Neural cell (in vitro differentiated cells): Measurements from ENCODE around the gene REEP1. TPM values are rescaled to one million over a fixed set of nuclear protein-coding genes. Genes with fewer than 3 reads are reported as not detected.

Source experiments
- H2AFZ ChIP-seq: fragments of 200-600, 300-800 bp; sonication (generic), shearing (Covaris generic); 2 replicates; pipeline ENCODE4 v1.6.0; 2014; ENCODE audit warnings: low read depth, mild to moderate bottlenecking, antibody characterized with exemption, low read length, moderate library complexity
- H3F3A ChIP-seq: fragments of 200-600 bp; shearing (Covaris generic); 2 replicates; pipeline ENCODE4 v1.6.1; 2016; ENCODE audit warnings: mild to moderate bottlenecking, moderate library complexity, mixed read lengths, antibody characterized with exemption, low read length; ENCODE audit not compliant: insufficient read depth, poor library complexity, severe bottlenecking
- H3K27ac ChIP-seq: fragments of 200-600, 300-800 bp; sonication (generic), shearing (Covaris generic); 2 replicates; pipeline ENCODE4 v1.5.1; 2014; ENCODE audit warnings: mild to moderate bottlenecking, low read length, moderate library complexity
- H3K27me3 ChIP-seq: fragments of 300-800, 200-600 bp; sonication (generic), shearing (Covaris generic); 2 replicates; pipeline ENCODE4 v1.6.0; 2014; ENCODE audit warnings: mild to moderate bottlenecking, low read depth, low read length, moderate library complexity; ENCODE audit not compliant: insufficient read depth
- H3K36me3 ChIP-seq: fragments of 300-800, 200-600 bp; sonication (generic), shearing (Covaris generic); 2 replicates; pipeline ENCODE4 v1.5.1; 2014; ENCODE audit warnings: mild to moderate bottlenecking, antibody characterized with exemption, low read length, moderate library complexity; ENCODE audit not compliant: insufficient read depth
- H3K4me2 ChIP-seq: fragments of 300-800, 200-600 bp; sonication (generic), shearing (Covaris generic); 2 replicates; pipeline ENCODE4 v1.6.0; 2014; ENCODE audit warnings: mild to moderate bottlenecking, low read length
- H3K4me3 ChIP-seq: fragments of 300-800, 200-600 bp; sonication (generic), shearing (Covaris generic); 2 replicates; pipeline ENCODE4 v1.5.1; 2014; ENCODE audit warnings: mild to moderate bottlenecking, low read length, moderate library complexity
- H3K79me2 ChIP-seq: fragments of 200-600 bp; shearing (Covaris generic); replicated peaks from 2 replicates; pipeline ENCODE4 v1.6.0; 2014; ENCODE audit warnings: mild to moderate bottlenecking, low read length, moderate library complexity; ENCODE audit not compliant: insufficient read depth
- H3K9ac ChIP-seq: fragments of 300-800, 200-600 bp; sonication (generic), shearing (Covaris generic); 2 replicates; pipeline ENCODE4 v1.6.1; 2016; ENCODE audit warnings: mild to moderate bottlenecking, low read length, mixed read lengths
- H3K9me2 ChIP-seq: fragments of 200-600 bp; shearing (Covaris generic); 2 replicates; pipeline ENCODE4 v1.6.1; 2016; ENCODE audit warnings: mild to moderate bottlenecking, low read length, mixed read lengths; ENCODE audit not compliant: insufficient read depth
- H3K9me3 ChIP-seq: fragments of 200-600, 300-800 bp; sonication (generic), shearing (Covaris generic); 2 replicates; pipeline ENCODE4 v1.6.1; 2016; ENCODE audit warnings: mild to moderate bottlenecking, mixed run types, low read length, moderate library complexity, mixed read lengths
- H4K20me1 ChIP-seq: fragments of 200-600 bp; shearing (Covaris generic); 2 replicates; pipeline ENCODE4 v1.6.1; 2016; ENCODE audit warnings: mild to moderate bottlenecking, mixed run types; ENCODE audit not compliant: insufficient read depth
- EP300 ChIP-seq: fragments of 450-650 bp; conservative IDR thresholded peaks from 2 replicates; pipeline ENCODE4 v1.6.1; 2014; ENCODE audit warnings: antibody characterized with exemption, mild to moderate bottlenecking, moderate library complexity; ENCODE audit not compliant: poor library complexity, severe bottlenecking
- EZH2 ChIP-seq: fragments of 200-600, 300-800 bp; shearing (Covaris generic), sonication (generic); IDR thresholded peaks from 2 replicates; pipeline ENCODE4 v1.6.1; 2014; ENCODE audit warnings: antibody characterized with exemption, low read length, borderline replicate concordance, mild to moderate bottlenecking; ENCODE audit not compliant: insufficient read depth, poor library complexity, severe bottlenecking
- MXI1 ChIP-seq: fragments of 450-650 bp; conservative IDR thresholded peaks from 2 replicates; pipeline ENCODE4 v1.6.1; 2014; ENCODE audit warnings: antibody characterized with exemption, mild to moderate bottlenecking; ENCODE audit not compliant: poor library complexity, severe bottlenecking
- POLR2AphosphoS5 ChIP-seq: IDR thresholded peaks from 2 replicates; pipeline ENCODE4 v1.6.1; 2012
- RAD21 ChIP-seq: fragments of 450-650 bp; conservative IDR thresholded peaks from 2 replicates; pipeline ENCODE4 v1.6.1; 2014; ENCODE audit warnings: antibody characterized with exemption, mild to moderate bottlenecking, moderate library complexity
- REST ChIP-seq: IDR thresholded peaks from 2 replicates; pipeline ENCODE4 v1.6.1; 2012; ENCODE audit warnings: borderline replicate concordance
- SMC3 ChIP-seq: fragments of 450-650 bp; conservative IDR thresholded peaks from 2 replicates; pipeline ENCODE4 v1.6.1; 2014; ENCODE audit warnings: antibody characterized with exemption, mild to moderate bottlenecking, moderate library complexity; ENCODE audit not compliant: poor library complexity
- TAF1 ChIP-seq: IDR thresholded peaks from 2 replicates; pipeline ENCODE4 v1.6.1; 2012; ENCODE audit warnings: low read depth
- polyA plus RNA-seq: library from polyadenylated mRNA; depleted of rRNA; stranded (reverse); fragments of >200 nt; gene quantifications from 2 replicates; pipeline ENCODE4 v1.2.3, GENCODE V29; 2014
- TF ChIP-seq, protein P1 (sequence below): fragments of 450-650 bp; IDR thresholded peaks from 2 replicates; pipeline ENCODE4 v1.5.1; 2014; ENCODE audit warnings: antibody characterized with exemption, mild to moderate bottlenecking, moderate library complexity; ENCODE audit not compliant: poor library complexity, severe bottlenecking

Gene REEP1
- polyA plus RNA-seq, 1 donor from 2014 or later, result 121 TPM

DNA sequence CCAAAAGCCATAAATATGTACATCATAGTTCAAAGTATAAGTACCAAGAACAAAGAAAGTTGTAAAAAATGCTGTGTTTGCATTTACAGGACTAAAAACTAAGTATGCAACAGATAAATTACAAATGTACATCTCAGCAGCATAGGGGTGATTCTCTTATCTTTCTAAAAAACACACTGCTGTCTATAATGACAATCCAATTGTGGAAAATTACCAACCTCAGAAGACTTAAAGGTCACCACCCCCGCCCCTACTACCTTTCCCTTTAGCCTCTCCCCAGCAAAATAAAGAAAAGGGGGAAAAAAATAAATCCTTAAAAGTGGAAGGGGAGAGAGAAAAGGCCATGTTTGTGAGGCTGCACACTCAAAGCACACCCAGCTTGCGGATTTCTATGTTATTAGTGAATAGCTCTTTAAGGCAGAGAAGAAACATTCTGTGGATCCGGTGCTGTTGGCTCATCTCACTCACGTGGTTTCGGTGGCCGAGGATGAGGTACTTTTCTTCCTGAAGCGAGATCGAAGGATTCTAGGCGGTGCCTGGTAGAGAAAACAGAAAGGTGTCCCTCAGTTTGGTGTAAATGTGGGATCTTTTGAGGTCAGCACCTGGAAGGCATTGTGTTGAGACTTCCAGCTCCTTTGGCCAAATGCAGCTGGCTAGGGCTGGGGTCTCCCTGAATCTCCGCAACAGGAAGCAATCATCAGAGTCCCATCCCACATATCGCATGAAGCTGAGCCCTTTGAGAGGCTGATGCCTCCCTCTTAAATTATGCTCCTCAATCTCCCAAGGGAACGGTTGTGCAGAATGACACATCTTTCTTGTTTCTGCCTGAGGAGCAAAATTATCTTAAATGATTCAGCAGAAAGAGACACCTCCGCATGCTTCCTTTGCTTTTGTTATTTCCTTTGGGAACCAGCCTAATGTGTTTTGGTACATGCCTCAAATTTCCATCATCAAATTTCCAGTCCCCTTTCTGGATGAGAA is 120.6 kb downstream of the REEP1 start:
- TF ChIP-seq MXI1 (no peak), EP300 (no peak), REST (no peak), RAD21 (no peak), SMC3 (no peak)
- Histone ChIP-seq H3K79me2 (no peaks in the 10 kb centered on the region), H3K9me2 (no peaks in the 10 kb centered on the region), H2AFZ (no peak overlapping the region), H4K20me1 (no peaks in the 10 kb centered on the region), H3K36me3 (peaks cover 5% of the 10 kb centered on the region), H3K4me3 (no peak overlapping the region), H3K9ac (no peak overlapping the region), H3F3A (no peaks in the 10 kb centered on the region), H3K27ac (no peak overlapping the region), H3K27me3 (no peaks in the 10 kb centered on the region), H3K4me2 (no peak overlapping the region), H3K9me3 (no peaks in the 10 kb centered on the region)

DNA sequence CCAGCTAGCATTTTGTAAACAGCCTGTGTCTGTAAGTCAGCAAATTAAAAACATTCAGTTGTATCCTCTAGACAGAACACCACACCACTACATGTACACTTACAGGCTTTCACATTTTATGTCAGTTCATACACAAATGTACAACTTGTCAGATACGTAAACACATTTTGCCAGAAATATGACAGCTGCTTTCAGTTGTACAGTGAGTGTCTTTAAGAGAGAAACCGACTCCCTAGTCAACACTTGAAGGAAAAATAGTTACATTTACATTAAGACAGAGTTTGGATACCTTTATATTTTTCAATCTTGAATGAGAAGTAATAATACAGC is 123.0 kb downstream of the REEP1 start:
- Histone ChIP-seq H3K27ac (no peak overlapping the region), H3K4me3 (no peak overlapping the region), H3K36me3 (peaks cover 16% of the 10 kb centered on the region)

More for the DNA sequence above, 123.0 kb downstream of the REEP1 start:
- Histone ChIP-seq H3K79me2 (no peaks in the 10 kb centered on the region), H3K9ac (no peak overlapping the region), H3K4me2 (no peak overlapping the region), H3K9me3 (no peaks in the 10 kb centered on the region), H3K27me3 (no peaks in the 10 kb centered on the region), H3F3A (no peaks in the 10 kb centered on the region), H3K9me2 (no peaks in the 10 kb centered on the region), H2AFZ (no peak overlapping the region), H4K20me1 (no peaks in the 10 kb centered on the region)
- TF ChIP-seq SMC3, result no peak
- TF ChIP-seq EZH2, result no peak
- no peak for TF ChIP-seq EP300
- TF ChIP-seq MXI1, result no peak
- no peak for TF ChIP-seq TAF1
- TF ChIP-seq, protein P1, sequence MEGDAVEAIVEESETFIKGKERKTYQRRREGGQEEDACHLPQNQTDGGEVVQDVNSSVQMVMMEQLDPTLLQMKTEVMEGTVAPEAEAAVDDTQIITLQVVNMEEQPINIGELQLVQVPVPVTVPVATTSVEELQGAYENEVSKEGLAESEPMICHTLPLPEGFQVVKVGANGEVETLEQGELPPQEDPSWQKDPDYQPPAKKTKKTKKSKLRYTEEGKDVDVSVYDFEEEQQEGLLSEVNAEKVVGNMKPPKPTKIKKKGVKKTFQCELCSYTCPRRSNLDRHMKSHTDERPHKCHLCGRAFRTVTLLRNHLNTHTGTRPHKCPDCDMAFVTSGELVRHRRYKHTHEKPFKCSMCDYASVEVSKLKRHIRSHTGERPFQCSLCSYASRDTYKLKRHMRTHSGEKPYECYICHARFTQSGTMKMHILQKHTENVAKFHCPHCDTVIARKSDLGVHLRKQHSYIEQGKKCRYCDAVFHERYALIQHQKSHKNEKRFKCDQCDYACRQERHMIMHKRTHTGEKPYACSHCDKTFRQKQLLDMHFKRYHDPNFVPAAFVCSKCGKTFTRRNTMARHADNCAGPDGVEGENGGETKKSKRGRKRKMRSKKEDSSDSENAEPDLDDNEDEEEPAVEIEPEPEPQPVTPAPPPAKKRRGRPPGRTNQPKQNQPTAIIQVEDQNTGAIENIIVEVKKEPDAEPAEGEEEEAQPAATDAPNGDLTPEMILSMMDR, result no peak
- no peak for TF ChIP-seq RAD21
- TF ChIP-seq POLR2AphosphoS5, result no peak
- no peak for TF ChIP-seq REST
